SK-N-SH (cell line): ENCODE data around the gene CD36. TPM values are rescaled to one million over a fixed set of nuclear protein-coding genes. Genes with fewer than 3 reads are reported as not detected.

ENCODE experiments used
- CTCF ChIA-PET: fragments of 300-600, 350-600 bp; formaldehyde crosslinking; extraction: SDS; loops from one replicate; lab custom pipeline; 2021; lab: Yijun Ruan, JAX
- POLR2A ChIA-PET: fragments of 350-600 bp; sonication (Branson Sonifier 250); formaldehyde crosslinking; extraction: SDS; loops from one replicate; lab custom pipeline; 2020; ENCODE audit warnings: antibody characterized with exemption, inconsistent platforms; lab: Yijun Ruan, JAX
- DNase-seq: peaks from one replicate; pipeline ENCODE4 v3.0.0; 2012
- H2AFZ ChIP-seq: fragments of 200-600 bp; sonication (generic); 2 replicates; pipeline ENCODE4 v1.8.1; 2016; ENCODE audit warnings: antibody characterized with exemption, mild to moderate bottlenecking, low read depth
- H3F3A ChIP-seq: fragments of 200-600 bp; sonication (generic); replicated peaks from 2 replicates; pipeline ENCODE3; 2016; ENCODE audit warnings: antibody characterized with exemption, mild to moderate bottlenecking; ENCODE audit not compliant: insufficient read depth
- H3K27ac ChIP-seq, 2 experiments: fragments of 200-500 bp in 1 of 2; fragments of 200-600 bp in 1 of 2; sonication (Bioruptor generic) in 1 of 2; sonication (generic), shearing (Covaris generic) in 1 of 2; 2 replicates each; pipeline versions ENCODE4 v1.5.1 to v1.6.1; 2014 to 2016; ENCODE audit warnings: low read depth in 2 of 2, inconsistent platforms in 1 of 2, low read length in 1 of 2, mild to moderate bottlenecking in 1 of 2, mixed read lengths in 1 of 2
- H3K27me3 ChIP-seq: fragments of 200-600 bp; sonication (generic), shearing (Covaris generic); 2 replicates; pipeline ENCODE4 v1.6.1; 2016; ENCODE audit warnings: mixed run types; ENCODE audit not compliant: insufficient read depth
- H3K36me3 ChIP-seq, 2 experiments: fragments of 200-500 bp in 1 of 2; fragments of 200-600 bp in 1 of 2; sonication (Bioruptor generic) in 1 of 2; sonication (generic) in 1 of 2; replicated peaks in 1 of 2; 2 replicates each; pipeline versions ENCODE3 to v1.5.1; 2014 to 2016; ENCODE audit warnings: low read length in 1 of 2, mild to moderate bottlenecking in 1 of 2; ENCODE audit not compliant: insufficient read depth in 2 of 2, control insufficient read depth in 1 of 2
- H3K4me1 ChIP-seq, 2 experiments: fragments of 200-500 bp in 1 of 2; fragments of 200-600 bp in 1 of 2; sonication (Bioruptor generic) in 1 of 2; sonication (generic), shearing (Covaris generic) in 1 of 2; 2 replicates each; pipeline versions ENCODE4 v1.5.1 to v1.6.1; 2014 to 2016; ENCODE audit warnings: low read depth in 1 of 2, low read length in 1 of 2, mixed run types in 1 of 2; ENCODE audit not compliant: insufficient read depth in 2 of 2, control insufficient read depth in 1 of 2
- H3K4me2 ChIP-seq: fragments of 200-600 bp; sonication (generic), shearing (Covaris generic); 2 replicates; pipeline ENCODE4 v1.6.1; 2017; ENCODE audit warnings: mixed run types
- H3K4me3 ChIP-seq, 2 experiments: fragments of 200-500 bp in 1 of 2; fragments of 200-600 bp in 1 of 2; sonication (Bioruptor generic) in 1 of 2; sonication (generic), shearing (Covaris generic) in 1 of 2; 2 replicates each; pipeline versions ENCODE4 v1.5.1 to v1.8.1; 2014 to 2016; ENCODE audit warnings: low read depth in 2 of 2, inconsistent platforms in 1 of 2, low read length in 1 of 2, mild to moderate bottlenecking in 1 of 2, mixed read lengths in 1 of 2, moderate library complexity in 1 of 2
- H3K79me2 ChIP-seq: fragments of 200-600 bp; sonication (generic); 2 replicates; pipeline ENCODE4 v1.8.1; 2017; ENCODE audit warnings: mild to moderate bottlenecking; ENCODE audit not compliant: insufficient read depth
- H3K9ac ChIP-seq: fragments of 200-600 bp; sonication (generic); 2 replicates; pipeline ENCODE4 v1.6.1; 2017; ENCODE audit warnings: mixed run types
- H3K9me2 ChIP-seq: fragments of 200-600 bp; sonication (generic); 2 replicates; pipeline ENCODE4 v1.6.1; 2017; ENCODE audit warnings: mixed run types
- H3K9me3 ChIP-seq: fragments of 200-600 bp; sonication (generic); 2 replicates; pipeline ENCODE4 v1.6.1; 2017; ENCODE audit warnings: mixed run types, mild to moderate bottlenecking, moderate library complexity
- H4K20me1 ChIP-seq: fragments of 200-600 bp; sonication (generic); 2 replicates; pipeline ENCODE4 v1.6.1; 2017; ENCODE audit warnings: mild to moderate bottlenecking, mixed run types; ENCODE audit not compliant: insufficient read depth
- CHD2 ChIP-seq: fragments of 150-350 bp; IDR thresholded peaks from 2 replicates; pipeline ENCODE4 v1.6.1; 2018; ENCODE audit warnings: low read length; ENCODE audit not compliant: partially characterized antibody
- CTCF ChIP-seq: fragments of 200-600 bp; sonication (generic); IDR thresholded peaks from 2 replicates; pipeline ENCODE4 v1.6.1; 2017; ENCODE audit warnings: antibody characterized with exemption, mild to moderate bottlenecking, moderate library complexity
- ELF1 ChIP-seq: IDR thresholded peaks from 2 replicates; pipeline ENCODE4 v1.4.0; 2012
- EP300 ChIP-seq, 2 experiments: IDR thresholded peaks; 2 replicates each; pipeline versions ENCODE4 v1.4.0 to v1.6.1; 2012; ENCODE audit warnings: borderline replicate concordance in 1 of 2, low read depth in 1 of 2, low read length in 1 of 2
- FOSL2 ChIP-seq: IDR thresholded peaks from 2 replicates; pipeline ENCODE4 v1.4.0; 2012; ENCODE audit warnings: low read depth, mild to moderate bottlenecking, moderate library complexity, borderline replicate concordance
- GABPA ChIP-seq: IDR thresholded peaks from 2 replicates; pipeline ENCODE4 v1.4.0; 2012; ENCODE audit warnings: low read depth, mild to moderate bottlenecking
- GATA2 ChIP-seq: sonication (generic); formaldehyde crosslinking; IDR thresholded peaks from 2 replicates; pipeline ENCODE4 v1.5.0; 2020; ENCODE audit warnings: mild to moderate bottlenecking, missing genetic modification reagents
- JUND ChIP-seq: IDR thresholded peaks from 2 replicates; pipeline ENCODE4 v1.4.0; 2012
- MAX ChIP-seq: IDR thresholded peaks from 2 replicates; pipeline ENCODE4 v1.4.0; 2012; ENCODE audit warnings: low read depth
- MEF2A ChIP-seq: IDR thresholded peaks from 2 replicates; pipeline ENCODE4 v1.4.0; 2012; ENCODE audit warnings: low read depth, borderline replicate concordance
- NRF1 ChIP-seq: IDR thresholded peaks from 2 replicates; pipeline ENCODE4 v1.6.1; 2012; ENCODE audit warnings: low read depth, mild to moderate bottlenecking, low read length
- POLR2AphosphoS5 ChIP-seq: IDR thresholded peaks from 2 replicates; pipeline ENCODE4 v1.6.1; 2012; ENCODE audit warnings: low read depth, low read length
- RAD21 ChIP-seq: IDR thresholded peaks from 2 replicates; pipeline ENCODE4 v1.6.1; 2012; ENCODE audit warnings: mild to moderate bottlenecking, low read length
- RCOR1 ChIP-seq: fragments of 150-350 bp; IDR thresholded peaks from 2 replicates; pipeline ENCODE4 v1.6.1; 2017; ENCODE audit warnings: antibody characterized with exemption, low read length
- SIN3A ChIP-seq: IDR thresholded peaks from 2 replicates; pipeline ENCODE4 v1.6.1; 2012; ENCODE audit warnings: low read depth, mild to moderate bottlenecking, low read length, moderate library complexity, borderline replicate concordance
- SMC3 ChIP-seq: IDR thresholded peaks from 2 replicates; pipeline ENCODE4 v1.6.1; 2012; ENCODE audit warnings: low read depth, low read length, improper control_type of control experiment
- TEAD4 ChIP-seq: IDR thresholded peaks from 2 replicates; pipeline ENCODE4 v1.4.0; 2012; ENCODE audit warnings: mild to moderate bottlenecking, borderline replicate concordance; ENCODE audit not compliant: insufficient read depth
- USF1 ChIP-seq: IDR thresholded peaks from 2 replicates; pipeline ENCODE4 v1.4.0; 2012; ENCODE audit warnings: low read depth, borderline replicate concordance
- USF2 ChIP-seq: fragments of 150-350 bp; IDR thresholded peaks from 2 replicates; pipeline ENCODE4 v1.6.1; 2017; ENCODE audit warnings: antibody characterized with exemption, low read length, low read depth, borderline replicate concordance
- YY1 ChIP-seq: IDR thresholded peaks from 2 replicates; pipeline ENCODE4 v1.4.0; 2012; ENCODE audit warnings: low read depth, mild to moderate bottlenecking
- WGBS: methylation state at CpG from one replicate; pipeline ENCODE4 v1.1.6; 2017; ENCODE audit warnings: low lambda C conversion rate; 5-methylcytosine and 5-hydroxymethylcytosine counted together
- polyA plus RNA-seq, 3 experiments: library from polyadenylated mRNA; depleted of rRNA; stranded (reverse); fragments of >200 nt; gene quantifications; 2 replicates each; pipeline ENCODE4 v1.2.3, GENCODE V29; 2012

The CD36 gene
- polyA plus RNA-seq, 1 of the 3 experiments (the other 2 are of a cell fraction): 0.10 TPM

GRCh38 chr7:80609751-80610150 lies 28.7 kb upstream of the CD36 start (continued):
- TF ChIP-seq SIN3A (no peak), ELF1 (no peak)

GRCh38 chr7:80611353-80611752 lies 27.1 kb upstream of the CD36 start:
- DNase-seq: no peak
- no peaks in the 10 kb centered on the region for H4K20me1 ChIP-seq
- no peak overlapping the region for H2AFZ ChIP-seq
- H3K36me3 ChIP-seq: no peaks in the 10 kb centered on the region
- TF ChIP-seq NRF1 (no peak), FOSL2 (no peak), JUND (no peak), TEAD4 (no peak), POLR2AphosphoS5 (no peak), YY1 (no peak), MEF2A (no peak), GATA2 (CRISPR knock-in tag) (no peak), CTCF (no peak), ELF1 (no peak), RCOR1 (no peak), CHD2 (no peak), MAX (no peak), EP300 (IDR thresholded peaks at IDR 0.05; ENCODE audit: borderline replicate concordance in 1 of 2, low read depth in 1 of 2, low read length in 1 of 2) (no peak), USF2 (no peak), RAD21 (no peak), SMC3 (no peak), GABPA (no peak), USF1 (no peak)
- TF ChIP-seq, all 33 proteins: peak for 0
- 83% methylated on average over 3 of the region's 3 CpGs for WGBS
- Histone ChIP-seq H3K4me1 (peaks cover 3 to 20% of the 10 kb centered on the region in 2 experiments), H3K9me2 (no peaks in the 10 kb centered on the region), H3F3A (peaks cover 19% of the 10 kb centered on the region), H3K4me3 (no peak overlapping the region), H3K27me3 (no peaks in the 10 kb centered on the region), H3K27ac (peak overlapping the region in 1 of 2 experiments; percentile 44; a peak in 2 of 4 replicates), H3K4me2 (peak overlapping the region; percentile 44; the same call in 1 of the 2 replicates), H3K79me2 (no peaks in the 10 kb centered on the region), H3K9ac (no peak overlapping the region), H3K9me3 (no peaks in the 10 kb centered on the region)
- CTCF ChIA-PET: no interaction called here
- POLR2A ChIA-PET: no interaction called here
